HG02885 (cell line): ENCODE data around the gene GRIN2C.
"Not testable (repeated sequence)": the region's sequence is repeated elsewhere in the genome, so short reads cannot be mapped to it uniquely, and the experiment has no call there.

ENCODE experiments used
- ATAC-seq: cut with Tn5 transposase; IDR thresholded peaks from one replicate; pipeline ENCODE4 v1.9.1; 2021; ENCODE audit warnings: mild to moderate bottlenecking; ENCODE audit not compliant: unreplicated experiment, poor library complexity

GRIN2C gene

DNA sequence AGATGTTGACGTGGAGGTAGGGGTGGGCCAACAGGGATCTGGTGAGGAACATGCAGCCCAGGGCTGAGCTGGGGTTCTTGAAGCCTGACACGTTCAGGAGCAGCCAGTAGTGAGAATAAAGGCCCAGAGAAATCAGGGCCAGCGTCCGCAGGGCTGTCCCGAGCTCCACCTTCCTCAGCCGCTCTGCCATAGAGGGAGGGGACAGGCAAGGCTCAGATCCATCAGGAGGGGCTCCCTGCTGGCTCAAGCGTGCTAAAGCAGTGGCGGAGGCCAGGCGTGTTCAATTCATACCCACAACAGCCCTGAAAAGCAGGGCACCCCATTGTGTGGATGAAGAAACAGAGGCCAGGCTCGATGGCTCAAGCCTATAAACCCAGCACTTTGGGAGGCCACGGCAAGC is 21.4 kb upstream of the GRIN2C start:
- no peak for ATAC-seq

DNA sequence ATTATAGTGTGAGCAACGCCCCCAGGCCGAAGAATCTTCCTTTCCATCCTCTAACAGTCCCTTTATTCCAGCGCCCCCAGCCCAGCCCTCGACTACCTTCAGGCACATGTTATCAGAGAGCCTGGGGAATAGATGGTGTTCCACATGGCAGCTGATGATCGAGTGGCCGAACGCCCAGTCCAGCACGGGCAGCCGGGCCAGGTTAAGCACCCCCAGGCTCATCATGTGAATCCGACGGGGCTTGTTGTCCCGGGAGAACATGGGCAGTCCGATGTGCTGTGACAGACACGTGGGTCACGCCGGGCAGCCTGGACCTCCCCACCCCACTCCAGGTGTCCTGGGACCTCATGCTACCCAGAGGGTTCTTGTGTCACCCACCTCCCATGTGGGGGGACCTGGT is 19.6 kb upstream of the GRIN2C start:
- ATAC-seq = no peak

DNA sequence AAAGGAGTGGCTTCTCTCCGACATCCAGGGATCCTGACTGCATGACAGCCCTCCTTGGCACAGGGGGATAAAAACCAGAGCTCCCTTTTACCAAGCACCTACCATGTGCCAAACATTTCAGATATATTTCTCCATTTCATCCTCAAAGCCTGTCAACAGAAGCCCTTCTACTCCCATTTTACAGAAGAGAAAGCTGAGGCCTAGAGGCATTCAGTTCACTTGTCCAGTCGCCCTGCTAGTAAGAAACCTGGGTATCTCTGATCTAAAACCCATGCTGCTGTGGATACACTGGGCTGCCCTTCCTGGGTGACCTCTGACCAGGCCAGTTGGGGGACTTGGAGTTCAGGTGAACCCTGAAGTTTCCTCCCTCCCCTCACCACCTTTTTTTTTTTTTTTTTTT is 19.0 kb upstream of the GRIN2C start:
- no peak for ATAC-seq

DNA sequence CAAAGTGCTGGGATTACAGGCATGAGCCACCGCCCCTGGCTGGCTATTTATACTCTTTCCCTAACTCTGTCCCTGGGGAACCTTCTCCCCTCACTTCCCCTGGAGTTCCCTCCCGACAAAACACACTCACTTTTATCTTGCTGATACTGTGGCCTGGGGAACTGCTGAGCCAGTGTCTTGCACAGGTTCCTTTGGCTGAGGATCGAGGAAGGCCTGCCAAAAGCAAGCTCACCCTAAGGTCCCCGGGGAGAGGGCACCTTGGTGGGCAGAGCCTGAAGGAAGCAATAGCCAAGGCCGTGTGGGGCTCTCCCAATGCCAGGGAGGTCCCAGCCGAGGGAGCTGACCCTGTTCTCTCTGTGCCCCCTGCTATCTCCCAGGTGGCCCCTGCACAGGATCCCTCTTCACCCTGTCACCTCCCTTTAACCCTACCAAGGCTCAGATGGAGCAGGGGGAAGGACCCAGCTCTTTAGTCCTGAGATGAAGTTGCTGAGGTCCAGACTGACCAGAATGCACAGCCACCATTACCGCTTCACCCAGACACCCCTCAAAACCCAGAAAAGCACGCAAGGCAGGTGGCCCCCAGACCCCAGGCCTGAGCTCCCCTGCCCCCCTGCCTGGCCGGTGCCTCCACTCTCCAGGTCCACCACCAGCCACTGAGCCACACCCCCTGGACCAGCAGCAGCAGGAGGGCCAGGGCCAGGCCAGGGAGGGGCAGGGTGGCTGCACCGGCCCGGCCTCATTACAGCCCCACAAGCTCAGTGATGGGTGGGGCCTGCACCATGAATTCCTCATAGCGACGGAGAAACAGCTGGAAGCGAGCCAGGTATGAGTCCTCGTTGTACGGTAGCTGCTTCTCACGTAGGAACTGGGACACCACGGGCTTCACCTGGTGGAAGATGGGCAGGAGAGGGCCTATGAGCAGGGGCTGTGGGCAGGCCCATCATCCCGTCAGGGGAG is 18.2 kb upstream of the GRIN2C start:
- no peak for ATAC-seq

DNA sequence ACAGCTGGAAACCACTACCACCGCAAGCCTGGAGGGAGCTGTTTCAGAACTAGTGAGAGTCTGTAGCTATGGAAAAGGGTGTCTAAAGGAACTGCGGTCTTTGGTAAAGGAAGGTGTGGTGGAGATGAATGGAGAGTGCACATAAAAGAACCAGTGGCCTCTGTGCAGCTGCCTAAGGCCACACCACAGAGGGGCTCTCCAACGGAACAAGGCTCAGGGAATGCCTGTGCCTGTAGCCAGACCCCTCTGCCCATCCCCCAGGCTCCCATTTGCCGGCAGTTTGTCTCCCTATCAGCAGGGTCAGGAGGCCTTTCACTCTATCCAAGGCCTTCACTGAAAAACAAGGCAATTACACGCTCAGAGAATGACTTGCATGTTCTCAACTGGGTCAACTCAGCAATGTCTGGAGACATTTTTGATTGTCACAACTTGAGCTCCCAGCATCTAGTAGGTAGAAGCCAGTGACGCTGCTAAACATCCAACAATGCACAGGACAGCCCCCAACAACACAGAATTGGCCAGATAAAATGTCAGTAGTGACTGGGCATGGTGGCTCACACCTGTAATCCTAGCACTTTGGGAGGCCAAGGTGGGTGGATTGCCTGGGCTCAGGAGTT is 16.4 kb upstream of the GRIN2C start:
- ATAC-seq = no peak

DNA sequence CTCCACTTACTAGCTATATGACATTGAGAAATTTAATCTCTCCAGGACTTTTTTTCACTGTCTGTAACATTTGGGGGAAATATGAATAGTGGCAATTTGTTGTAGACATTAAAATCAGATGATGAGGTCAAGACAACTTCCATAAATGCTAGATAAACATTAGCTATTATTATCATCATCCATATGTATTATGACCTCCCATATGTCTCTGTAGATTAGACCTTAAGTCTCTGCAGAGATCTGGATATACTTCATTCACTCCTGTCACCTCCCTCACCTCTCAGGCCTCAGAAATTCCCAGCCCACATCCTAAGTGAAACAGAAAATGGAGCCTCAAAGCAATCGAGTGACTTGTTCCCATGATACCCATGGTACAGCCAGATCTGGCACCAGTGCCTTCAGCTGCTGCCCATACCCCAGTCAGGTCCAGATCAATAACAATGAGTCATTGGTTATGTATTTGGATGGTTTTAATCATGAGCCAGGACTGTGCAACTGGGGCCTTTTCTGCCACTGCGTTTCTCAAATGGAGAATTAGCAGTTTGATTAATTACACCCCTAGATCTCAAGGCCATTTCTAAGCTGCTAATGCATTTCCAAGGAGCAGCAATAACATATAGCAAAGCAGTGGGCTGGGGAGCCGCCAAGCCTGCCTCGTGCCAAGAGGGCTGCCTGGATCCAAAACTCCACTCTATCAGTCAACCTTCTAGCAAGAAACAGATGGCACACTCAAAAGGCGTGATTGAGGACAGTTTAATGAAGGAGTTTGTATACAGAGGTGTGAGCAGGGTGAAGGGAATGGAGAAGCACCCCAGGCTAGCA is 15.7 kb upstream of the GRIN2C start:
- no peak for ATAC-seq

DNA sequence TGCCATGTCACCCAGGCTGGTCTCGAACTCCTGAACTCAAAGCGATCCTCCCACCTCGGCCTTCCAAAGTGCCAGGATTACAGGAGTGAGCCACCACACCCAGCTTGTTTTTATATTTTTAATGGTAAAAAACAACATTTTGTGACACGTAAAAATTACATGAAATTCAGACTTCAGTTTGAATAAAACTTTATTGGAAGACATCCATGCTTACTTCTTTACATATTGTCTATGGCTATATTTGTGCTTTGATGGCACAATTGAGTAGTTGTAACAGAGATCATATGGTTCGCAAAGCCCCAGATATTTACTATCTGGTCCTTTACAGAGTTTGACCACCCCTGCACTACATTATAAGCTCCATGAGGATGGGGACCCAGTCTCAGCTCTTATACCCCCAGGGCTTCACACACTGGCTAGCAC is 14.9 kb upstream of the GRIN2C start:
- ATAC-seq = no peak

DNA sequence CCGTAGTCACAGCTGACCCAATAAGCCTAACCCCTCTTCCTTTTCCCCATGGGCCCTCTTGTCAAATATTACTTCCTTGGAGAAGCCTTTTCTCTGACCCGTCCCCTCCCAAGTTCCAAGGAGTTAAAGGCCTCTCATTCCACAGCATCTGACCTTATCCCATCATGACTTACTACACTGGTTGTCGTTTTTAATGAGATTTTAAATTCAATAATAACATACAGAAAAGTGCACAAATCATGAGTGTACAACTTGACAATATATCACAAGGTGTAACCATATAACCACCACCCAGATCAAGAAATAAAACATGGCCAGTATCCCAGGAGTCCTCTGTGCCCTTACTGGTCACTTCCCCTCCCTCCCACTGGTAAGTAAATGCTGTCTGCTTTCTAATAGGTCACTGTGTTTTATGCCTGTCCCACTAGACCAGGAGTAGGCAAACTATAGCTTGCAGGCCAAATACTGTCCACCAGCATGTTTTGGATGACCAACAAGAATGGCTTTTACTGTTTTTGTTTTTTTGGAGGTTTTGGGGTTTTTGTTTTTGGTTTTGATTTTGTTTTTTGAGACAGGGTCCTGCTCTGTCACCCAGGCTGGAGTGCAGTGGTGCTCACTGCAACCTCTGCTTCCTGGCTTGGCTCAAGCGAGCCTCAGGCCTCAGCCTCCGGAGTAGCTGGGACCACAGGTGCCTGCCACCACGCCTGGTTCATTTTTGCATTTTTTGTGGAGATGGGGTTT is 14.4 kb upstream of the GRIN2C start:
- ATAC-seq = no peak

DNA sequence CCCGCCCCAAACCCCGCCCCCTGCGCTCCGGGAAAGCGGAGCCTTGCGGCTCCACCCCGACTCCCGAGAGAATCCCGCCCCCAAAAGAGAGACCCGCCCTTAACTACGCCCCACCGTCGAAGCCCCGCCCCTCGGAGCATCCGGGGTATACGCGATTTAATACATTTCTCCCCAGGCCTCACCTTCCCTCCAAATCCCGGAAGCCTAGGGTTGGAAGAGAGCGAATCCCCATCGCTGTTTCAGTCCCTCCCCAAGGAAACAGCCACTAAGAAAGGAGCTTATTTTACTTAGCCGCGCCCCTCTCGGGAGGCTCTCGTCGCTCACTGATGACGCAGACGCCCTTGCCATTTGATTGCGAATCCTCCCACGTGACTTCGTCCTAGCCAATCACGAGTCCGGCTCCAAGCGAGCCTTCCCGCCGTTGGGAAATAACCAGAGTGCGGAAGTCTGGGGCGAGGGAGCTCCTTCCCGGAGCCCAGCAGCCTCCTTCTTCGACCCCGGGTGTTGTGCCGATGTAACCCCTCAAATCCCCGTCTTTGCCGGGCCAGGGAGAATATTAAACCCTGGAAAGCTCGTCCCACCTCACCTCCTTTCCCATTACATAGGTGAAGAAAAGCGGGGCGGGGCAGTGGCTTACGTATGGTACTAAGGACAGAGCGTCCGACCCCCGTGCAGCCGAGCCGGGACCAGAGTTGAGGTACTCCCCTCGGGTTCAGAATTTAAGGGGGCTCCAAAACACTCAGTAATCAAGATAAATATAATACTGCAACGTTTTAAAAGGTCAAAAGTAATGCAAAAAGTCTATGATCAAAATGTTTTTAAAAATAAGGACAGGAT is 13.6 kb upstream of the GRIN2C start:
- ATAC-seq = peak; percentile 90

DNA sequence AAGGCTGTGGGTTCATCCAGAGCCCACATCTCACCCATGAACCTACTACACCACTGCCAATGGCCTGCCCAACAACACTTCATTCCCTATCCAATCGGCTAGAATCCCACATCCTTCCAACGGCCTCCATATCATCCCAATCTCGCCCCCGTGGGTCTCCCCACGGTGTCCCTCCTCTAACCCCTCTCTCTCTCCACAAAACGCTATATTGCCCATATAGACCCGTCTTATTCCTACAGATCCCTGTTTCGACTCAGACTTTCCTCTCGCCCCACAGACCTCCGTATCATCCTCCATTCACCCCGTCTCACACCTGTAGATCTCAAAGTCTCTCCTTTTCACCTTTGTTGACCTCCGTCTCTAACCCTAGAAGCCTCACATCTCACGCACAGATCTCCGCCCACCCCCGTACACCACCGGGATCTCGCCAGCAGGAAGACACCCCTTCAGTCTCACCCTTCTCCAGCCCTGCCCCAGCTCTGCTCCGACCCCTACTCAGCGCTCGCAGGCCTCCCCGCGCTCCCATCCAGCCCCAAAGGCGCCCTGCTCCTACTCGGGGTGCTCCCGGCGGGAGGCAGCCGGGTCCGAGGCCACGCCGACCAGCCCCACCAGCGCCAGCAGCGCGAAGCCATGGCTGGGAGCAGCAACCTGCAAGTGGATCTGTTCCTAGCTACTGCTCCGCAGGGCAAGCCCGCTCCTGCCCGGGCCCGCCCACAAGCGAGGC is 12.8 kb upstream of the GRIN2C start, which contains the start of gene FDXR:
Gene FDXR (minus strand): TSS at position 682 of the 724 bp plus-strand sequence. CDS start 50 bp downstream, at position 632.
- no peak for ATAC-seq

DNA sequence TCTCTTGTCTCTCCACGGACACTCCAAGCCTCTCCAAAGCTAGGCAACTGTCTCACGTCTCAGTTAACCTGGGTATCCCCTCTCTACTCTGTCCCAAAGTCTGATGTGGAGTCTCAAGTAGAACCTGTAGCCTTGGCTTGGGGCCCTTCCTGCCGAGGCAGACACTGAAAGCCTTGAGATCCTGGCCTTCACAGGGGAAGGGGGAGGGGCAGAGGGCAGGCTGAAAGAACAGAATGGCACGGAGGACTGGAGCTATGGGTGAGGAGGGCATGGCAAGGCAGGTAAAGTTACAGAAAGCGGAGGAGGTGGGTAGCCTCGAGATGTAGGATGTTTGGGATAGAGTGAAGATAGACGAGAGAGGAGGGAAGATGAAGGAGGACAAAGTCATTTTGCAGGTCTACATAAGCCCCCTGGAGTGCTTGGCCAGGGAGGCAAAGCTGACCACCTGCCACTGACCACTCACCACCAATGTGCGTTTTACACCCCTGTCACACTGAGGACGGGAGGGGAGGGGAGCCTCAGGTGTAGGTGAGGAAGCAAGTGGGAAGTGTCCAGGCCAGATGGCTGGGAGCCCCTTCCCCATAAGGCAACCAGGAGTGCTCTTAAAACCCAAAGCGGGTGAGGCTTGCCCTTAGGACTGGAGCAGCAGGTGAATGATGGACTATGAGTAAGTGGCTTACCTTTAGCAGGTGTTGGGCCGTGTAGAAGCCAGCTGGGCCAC is 11.8 kb upstream of the GRIN2C start:
- no peak for ATAC-seq

DNA sequence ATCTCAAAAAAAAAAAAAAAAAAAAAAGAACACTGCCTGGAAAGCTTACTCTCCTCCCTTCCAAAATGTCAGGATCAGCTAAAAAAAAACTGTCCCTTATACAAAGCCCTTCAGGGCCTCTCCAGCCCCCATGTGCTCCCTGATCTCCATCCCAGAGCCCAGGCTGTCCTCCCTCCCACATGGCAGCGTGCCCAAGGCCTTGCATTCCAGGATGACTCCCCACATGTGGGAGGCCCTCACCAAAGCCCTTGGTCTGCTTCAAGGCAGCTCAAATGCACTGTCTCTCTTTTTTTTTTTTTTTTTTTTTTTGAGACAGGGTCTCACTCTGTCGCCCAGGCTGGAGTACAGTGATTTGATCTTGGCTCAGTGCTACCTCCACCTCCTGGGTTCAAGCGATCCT is 10.8 kb upstream of the GRIN2C start:
- ATAC-seq = no peak

DNA sequence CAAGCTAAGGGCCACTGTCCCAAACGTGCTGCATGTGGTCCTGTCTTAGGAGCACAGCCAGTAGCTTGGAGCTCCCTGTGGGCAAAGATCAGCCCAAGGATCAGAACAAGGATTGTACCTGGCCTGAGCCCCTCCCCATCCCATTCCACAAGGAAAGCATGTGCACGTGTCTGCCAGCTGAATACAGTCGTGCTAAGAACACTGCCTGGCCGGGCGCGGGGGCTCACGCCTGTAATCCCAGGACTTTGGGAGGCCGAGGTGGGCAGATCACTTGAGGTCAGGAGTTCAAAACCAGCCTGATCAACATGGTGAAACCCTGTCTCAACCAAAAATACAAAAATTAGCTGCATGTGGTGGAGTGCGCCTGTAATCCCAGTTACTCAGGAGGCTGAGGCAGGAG is 10.3 kb upstream of the GRIN2C start:
- not testable (repeated sequence) for ATAC-seq

DNA sequence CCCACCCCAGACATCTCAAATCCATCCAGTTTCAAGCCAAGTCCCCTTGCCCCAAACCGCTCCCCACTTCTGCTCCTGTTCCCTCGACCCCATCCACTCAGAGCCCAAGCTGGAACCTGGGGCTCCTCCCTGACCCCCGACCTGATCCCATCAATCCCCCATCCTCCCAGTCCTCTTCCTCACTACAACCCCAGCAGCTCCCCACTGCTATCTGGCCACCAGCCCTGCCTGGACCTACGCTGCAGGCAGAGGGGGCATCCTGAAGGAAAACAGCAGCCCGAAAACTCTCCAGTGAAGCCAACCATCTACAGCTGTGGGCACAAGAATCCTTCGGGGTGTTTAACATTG is 9.2 kb upstream of the GRIN2C start:
- ATAC-seq = no peak

DNA sequence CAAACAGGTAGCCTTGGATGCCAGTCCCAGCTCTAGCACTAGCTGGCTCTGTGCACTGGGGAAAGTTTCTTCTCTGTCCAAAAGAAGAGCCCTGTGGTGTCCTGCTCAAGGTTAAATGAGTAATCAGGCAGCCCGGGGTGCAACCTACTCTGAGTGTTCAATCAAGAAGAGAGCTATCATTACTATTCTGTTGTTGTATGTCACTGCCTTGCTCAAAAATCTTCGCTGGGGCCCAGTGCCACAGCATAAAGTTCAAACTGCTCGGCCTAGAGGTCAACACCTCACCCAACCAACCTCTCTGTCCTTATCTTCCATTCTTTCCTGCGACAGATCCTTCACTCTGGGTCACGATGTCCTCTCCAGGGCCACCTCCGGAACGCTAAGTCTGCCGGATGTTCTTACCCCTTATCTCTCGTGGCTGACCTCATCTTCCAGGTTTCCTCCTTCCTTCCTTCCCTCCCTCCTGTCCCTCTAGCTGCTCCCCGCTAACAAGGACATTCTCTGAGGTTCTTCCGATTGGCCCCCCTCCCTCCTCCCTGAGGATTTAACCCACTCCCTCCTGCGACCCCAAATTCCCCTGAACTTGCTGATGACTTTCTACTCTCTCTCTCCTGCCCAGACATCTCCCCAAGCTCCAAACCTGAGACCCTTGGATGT is 8.7 kb upstream of the GRIN2C start:
- ATAC-seq = no peak

DNA sequence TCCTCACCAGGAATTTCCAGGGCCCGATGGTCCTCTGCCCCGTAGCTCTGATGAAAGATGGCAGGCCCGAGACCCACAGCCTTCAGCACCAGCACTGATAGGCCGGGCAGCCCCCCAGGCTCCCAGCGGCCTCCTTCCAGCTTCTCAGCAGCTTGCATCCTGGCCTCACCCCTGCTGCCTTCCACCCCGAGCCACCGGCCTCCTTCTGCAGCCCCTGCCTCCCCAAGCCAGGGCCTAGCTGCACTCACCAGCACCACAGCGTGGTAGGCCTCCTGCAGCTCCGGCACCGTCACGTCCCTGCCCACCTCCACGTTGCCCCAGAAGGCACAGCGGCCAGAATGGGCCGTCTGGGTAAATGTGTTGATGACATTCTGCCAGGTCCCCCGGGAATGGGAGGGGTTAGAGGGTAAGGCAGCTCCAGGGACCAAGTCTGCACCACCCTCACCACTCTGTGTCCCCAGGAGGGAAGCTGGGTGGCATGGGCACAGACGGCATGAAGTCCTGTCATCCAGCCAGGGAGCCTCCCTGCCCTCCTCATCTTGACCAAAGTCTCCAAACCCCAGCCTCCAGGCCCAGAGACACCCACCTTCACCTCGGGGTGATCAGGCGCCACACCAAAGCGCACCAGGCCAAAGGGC is 6.6 kb upstream of the GRIN2C start:
- no peak for ATAC-seq
